SKM-1 treated with dmso at 0.1 percent for 144 hours (cell line): Measurements from ENCODE around the gene MTHFD1L.
"Not testable (repeated sequence)": the region's sequence is repeated elsewhere in the genome, so short reads cannot be mapped to it uniquely, and the experiment has no call there.

Experiments used
- DNase-seq: peaks from one replicate; lab custom pipeline; 2025; ENCODE audit not compliant: unreplicated experiment; lab: John Stamatoyannopoulos, UW

Gene MTHFD1L

GRCh38 chr6:151112884-151113283 is 247.4 kb downstream of the MTHFD1L start:
- not testable (repeated sequence) for DNase-seq

DNA sequence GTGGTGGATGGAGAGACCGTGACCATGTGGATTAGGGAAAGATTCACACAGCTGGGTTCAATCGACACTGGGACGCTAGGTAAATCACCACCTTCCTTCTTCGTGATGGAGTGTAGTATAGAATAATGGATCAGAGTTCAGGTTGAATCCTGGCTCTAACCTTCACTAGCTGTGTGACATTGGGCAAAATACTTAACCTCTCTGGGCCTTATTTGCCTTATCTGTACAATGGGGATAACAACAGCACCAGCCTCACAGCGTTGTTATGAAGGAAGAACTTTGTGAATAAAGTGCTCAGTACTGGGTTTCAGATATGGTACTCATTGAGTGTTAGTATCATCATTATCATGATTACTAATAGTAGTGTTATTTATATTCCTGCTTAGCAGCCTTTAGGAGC is 248.1 kb downstream of the MTHFD1L start:
- DNase-seq, result no peak

DNA sequence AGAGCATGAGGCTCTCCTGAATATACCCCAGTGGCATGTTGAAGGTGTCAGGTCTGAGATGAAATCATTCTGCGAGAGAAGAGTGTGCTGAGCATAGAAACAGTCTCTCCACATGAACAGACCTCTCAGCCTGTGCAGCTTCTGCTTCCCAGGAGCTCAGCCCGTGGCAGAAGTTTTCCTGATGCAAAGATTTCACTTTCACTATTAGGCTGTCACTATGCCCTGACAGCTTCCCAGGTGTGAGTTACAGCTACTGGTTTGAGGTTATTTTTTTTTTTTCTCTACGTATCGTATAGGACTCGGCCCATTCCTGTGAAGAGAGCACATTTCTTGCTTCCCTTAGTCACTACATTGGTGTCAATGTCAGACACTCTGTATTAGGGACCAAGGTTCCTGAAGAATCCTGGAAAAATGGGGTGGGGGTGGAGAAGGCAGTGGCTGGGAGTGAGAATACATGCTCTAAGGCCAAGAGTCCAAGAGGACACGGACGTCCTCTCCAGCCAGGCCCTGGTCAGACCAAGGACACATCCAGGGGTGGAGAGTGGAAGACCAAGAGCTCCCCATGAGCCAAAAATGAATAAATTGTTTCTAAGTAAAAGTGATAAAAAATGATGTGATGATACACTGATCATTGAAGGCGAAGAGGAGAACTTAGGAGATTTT is 253.1 kb downstream of the MTHFD1L start:
- DNase-seq, result no peak

GRCh38 chr6:151119823-151120524 is 254.5 kb downstream of the MTHFD1L start:
- no peak for DNase-seq

GRCh38 chr6:151121900-151122299 is 256.4 kb downstream of the MTHFD1L start:
- no peak for DNase-seq

- DNase-seq, result not testable (repeated sequence)
Measured at GRCh38 chr6:151123641-151124040, 258.1 kb downstream of the MTHFD1L start.

DNA sequence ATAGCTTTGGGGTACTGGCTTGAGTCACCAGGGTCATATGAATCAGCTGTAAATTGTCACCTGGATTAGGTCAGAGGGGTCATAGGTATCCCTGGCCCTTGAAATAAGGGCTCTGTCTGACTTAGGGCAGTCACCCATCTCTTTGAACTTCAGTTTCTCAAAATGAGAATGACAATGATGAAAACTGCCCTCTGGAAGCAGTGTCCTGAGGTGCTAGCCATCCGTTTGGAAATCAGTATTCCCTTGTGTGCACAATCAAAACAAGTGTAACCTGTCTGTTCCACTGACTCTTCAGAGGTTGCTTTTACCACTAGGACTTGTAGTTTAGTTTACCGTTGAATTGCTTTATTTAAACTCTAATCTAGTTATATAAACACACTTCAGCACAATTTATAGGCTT is 259.7 kb downstream of the MTHFD1L start:
- DNase-seq, result not testable (repeated sequence)

- DNase-seq, result not testable (repeated sequence)
Measured at GRCh38 chr6:151125651-151126416, 260.3 kb downstream of the MTHFD1L start.

DNA sequence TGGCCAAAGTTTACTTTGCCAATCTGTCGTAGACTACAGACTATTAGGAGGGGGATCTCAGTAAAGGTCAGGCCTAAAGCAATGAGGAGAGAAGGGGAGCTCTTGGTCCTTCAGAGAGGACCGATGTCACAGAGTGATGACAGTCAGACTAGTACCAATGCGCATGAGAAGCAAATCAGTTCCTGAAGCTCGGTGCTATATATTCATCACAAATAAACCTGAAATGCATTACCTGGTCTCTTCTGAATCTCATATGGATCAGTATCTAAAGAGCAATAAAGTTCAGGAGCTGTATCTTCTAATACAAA is 260.9 kb downstream of the MTHFD1L start:
- DNase-seq, result not testable (repeated sequence)

GRCh38 chr6:151127133-151127798 is 261.8 kb downstream of the MTHFD1L start:
- DNase-seq, result not testable (repeated sequence)

- no peak for DNase-seq
Measured at GRCh38 chr6:151128763-151129370, 263.4 kb downstream of the MTHFD1L start.

- no peak for DNase-seq
Measured at GRCh38 chr6:151130329-151130728, 264.8 kb downstream of the MTHFD1L start.

- DNase-seq, result no peak
Measured at GRCh38 chr6:151131324-151132007, 266.0 kb downstream of the MTHFD1L start.

GRCh38 chr6:151136141-151136755 is 270.7 kb downstream of the MTHFD1L start:
- DNase-seq, result no peak

- no peak for DNase-seq
Measured at GRCh38 chr6:151137542-151137941, 272.0 kb downstream of the MTHFD1L start.

DNA sequence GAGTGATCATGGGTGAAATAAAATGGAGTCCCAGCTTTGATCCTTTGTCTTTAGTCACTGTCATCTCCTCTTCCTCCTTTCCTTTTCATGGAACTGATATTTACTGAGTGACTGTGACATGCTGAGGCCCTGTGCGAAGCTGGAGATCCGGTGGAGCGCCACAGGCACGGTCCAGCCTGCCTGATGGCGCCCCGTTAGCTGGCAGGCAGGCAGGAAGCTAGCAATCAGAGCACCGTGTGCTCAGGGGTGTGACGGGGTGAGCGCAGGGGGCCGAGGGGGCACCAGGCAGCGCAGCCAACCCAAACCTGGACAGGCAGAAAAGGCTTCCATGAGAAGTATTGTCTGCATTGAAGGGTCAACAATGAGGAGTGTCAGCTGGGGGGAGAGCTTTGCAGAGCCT is 274.0 kb downstream of the MTHFD1L start:
- DNase-seq, result no peak

DNA sequence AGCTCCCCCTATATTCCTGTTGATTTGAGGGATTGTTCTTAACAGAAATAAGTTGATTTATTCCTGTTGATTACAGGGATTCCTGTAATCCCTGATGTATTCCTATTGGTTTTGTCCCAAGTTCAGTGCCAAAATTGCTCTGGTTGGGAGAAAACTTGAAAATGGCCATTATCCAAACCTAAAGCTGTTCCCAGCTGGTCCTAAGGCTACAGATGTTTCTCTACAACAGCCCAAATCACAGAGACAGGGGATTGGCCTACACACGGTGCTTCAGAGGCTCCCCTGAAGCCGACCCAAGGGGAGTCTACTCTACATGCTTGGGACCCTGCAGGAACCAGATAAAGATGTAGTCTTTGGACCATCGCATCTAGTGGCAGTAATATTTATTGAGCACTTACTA is 275.3 kb downstream of the MTHFD1L start:
- no peak for DNase-seq

DNA sequence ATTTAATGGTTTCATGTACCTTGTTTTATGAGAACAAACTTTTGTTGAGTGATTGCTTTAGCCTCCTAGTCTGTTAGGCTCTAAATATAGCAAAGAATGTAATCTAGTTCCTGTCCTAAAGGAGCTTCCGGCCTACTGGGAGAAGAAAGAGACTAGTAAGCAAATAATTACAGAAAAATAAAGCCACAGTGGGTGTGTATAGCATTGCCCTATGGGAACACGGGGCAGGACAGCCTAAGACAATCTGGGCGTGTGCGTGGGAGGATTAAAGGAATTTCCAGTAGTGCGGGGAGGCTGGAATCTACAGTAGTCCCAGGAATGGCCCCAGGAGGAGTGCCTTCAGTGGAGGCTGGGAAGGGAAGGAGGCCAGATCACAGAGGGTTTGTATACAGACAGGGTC is 276.2 kb downstream of the MTHFD1L start:
- DNase-seq, result no peak

GRCh38 chr6:151142676-151143075 is 277.2 kb downstream of the MTHFD1L start:
- DNase-seq, result no peak

GRCh38 chr6:151143337-151143736 is 277.8 kb downstream of the MTHFD1L start:
- no peak for DNase-seq
